HepG2 (cell line): Measurements from ENCODE around the gene E2F1. TPM values are rescaled to one million over a fixed set of nuclear protein-coding genes. Genes with fewer than 3 reads are reported as not detected.

Experiments used
- AKAP8 ChIP-seq: sonication (generic); formaldehyde crosslinking; IDR thresholded peaks from 2 replicates; pipeline ENCODE4 v1.5.1; 2020; ENCODE audit warnings: mild to moderate bottlenecking, missing genetic modification reagents
- ARHGAP35 ChIP-seq: sonication (generic); formaldehyde crosslinking; IDR thresholded peaks from 2 replicates; pipeline ENCODE4 v1.9.0; 2022; ENCODE audit warnings: mild to moderate bottlenecking, inconsistent platforms, moderate library complexity, missing genetic modification reagents, borderline replicate concordance
- CAMTA2 ChIP-seq: sonication (generic); formaldehyde crosslinking; IDR thresholded peaks from 2 replicates; pipeline ENCODE4 v1.4.0; 2020; ENCODE audit warnings: mild to moderate bottlenecking, missing genetic modification reagents, borderline replicate concordance
- DZIP1 ChIP-seq: sonication (generic); formaldehyde crosslinking; IDR thresholded peaks from 2 replicates; pipeline ENCODE4 v1.5.0; 2020; ENCODE audit warnings: mild to moderate bottlenecking, missing genetic modification reagents
- GPBP1L1 ChIP-seq: sonication (generic); formaldehyde crosslinking; IDR thresholded peaks from 2 replicates; pipeline ENCODE4 v1.5.0; 2020; ENCODE audit warnings: mild to moderate bottlenecking, missing genetic modification reagents
- KAT2B ChIP-seq: fragments of 150-350 bp; IDR thresholded peaks from 2 replicates; pipeline ENCODE4 v1.6.1; 2014; ENCODE audit warnings: low read depth, low read length, borderline replicate concordance
- NAIF1 ChIP-seq: sonication (generic); formaldehyde crosslinking; IDR thresholded peaks from 2 replicates; pipeline ENCODE4 v1.5.0; 2020; ENCODE audit warnings: mild to moderate bottlenecking, missing genetic modification reagents, borderline replicate concordance
- RXRB ChIP-seq: IDR thresholded peaks from 2 replicates; pipeline ENCODE4 v1.6.1; 2016; ENCODE audit warnings: borderline replicate concordance, missing genetic modification reagents, missing compliant biosample characterization
- SNAPC2 ChIP-seq: sonication (generic); formaldehyde crosslinking; IDR thresholded peaks from 2 replicates; pipeline ENCODE4 v1.8.1; 2022; ENCODE audit warnings: mild to moderate bottlenecking, missing genetic modification reagents
- TBL1XR1 ChIP-seq: fragments of 150-350 bp; IDR thresholded peaks from 2 replicates; pipeline ENCODE4 v1.6.1; 2014; ENCODE audit warnings: borderline replicate concordance, low read length; ENCODE audit not compliant: partially characterized antibody
- TMF1 ChIP-seq: sonication (generic); formaldehyde crosslinking; IDR thresholded peaks from 2 replicates; pipeline ENCODE4 v1.8.1; 2022; ENCODE audit warnings: low read depth, missing genetic modification reagents
- XRCC5 ChIP-seq: fragments of 200-400 bp; formaldehyde crosslinking; optimal IDR thresholded peaks from 2 replicates; pipeline ENCODE3; 2017; ENCODE audit warnings: mild to moderate bottlenecking, low read length
- ZBTB34 ChIP-seq: sonication (generic); formaldehyde crosslinking; IDR thresholded peaks from 2 replicates; pipeline ENCODE4 v1.8.0; 2022; ENCODE audit warnings: mild to moderate bottlenecking, missing genetic modification reagents
- ZFP62 ChIP-seq: sonication (generic); formaldehyde crosslinking; IDR thresholded peaks from 2 replicates; pipeline ENCODE4 v1.4.0; 2020; ENCODE audit warnings: missing genetic modification reagents
- ZNF572 ChIP-seq: sonication (generic); formaldehyde crosslinking; IDR thresholded peaks from 2 replicates; pipeline ENCODE4 v1.5.1; 2020; ENCODE audit warnings: mild to moderate bottlenecking, missing genetic modification reagents
- ZNF703 ChIP-seq: sonication (generic); formaldehyde crosslinking; IDR thresholded peaks from 2 replicates; pipeline ENCODE4 v1.5.1; 2020; ENCODE audit warnings: missing genetic modification reagents, mild to moderate bottlenecking, moderate library complexity, borderline replicate concordance
- polyA plus RNA-seq, 8 experiments: library from polyadenylated mRNA; depleted of rRNA in 3 of 8; stranded (reverse) in 7 of 8; unstranded in 1 of 8; fragments of >200 nt; fragmentation: Illumina TruSeq in 4 of 8; extraction: Trizol in 4 of 8; gene quantifications; 2 replicates each; pipeline versions ENCODE4 v1.2.1 to v1.2.3, GENCODE V29; 2011 to 2016; ENCODE audit warnings: low read depth in 4 of 8, missing spikeins in 1 of 8, mixed read lengths in 1 of 8; ENCODE audit not compliant: insufficient read depth in 1 of 8
- total RNA-seq, 5 experiments: library from RNA; depleted of rRNA; stranded (reverse); fragments of >200 nt; fragmentation: Illumina TruSeq; extraction: Trizol; gene quantifications; 2 replicates each; pipeline ENCODE4 v1.2.3, GENCODE V29; 2016; ENCODE audit warnings: low read depth in 1 of 5
- TF ChIP-seq, protein P1 (sequence below): sonication (generic); formaldehyde crosslinking; conservative IDR thresholded peaks from 2 replicates; pipeline ENCODE4 v1.4.0; 2020; ENCODE audit warnings: missing genetic modification reagents
- TF ChIP-seq, protein P2 (sequence below): IDR thresholded peaks from 2 replicates; pipeline ENCODE4 v1.6.1; 2016
- TF ChIP-seq, protein P3 (sequence below): sonication (generic); formaldehyde crosslinking; IDR thresholded peaks from 2 replicates; pipeline ENCODE4 v1.4.0; 2020; ENCODE audit warnings: mild to moderate bottlenecking, low read depth, missing genetic modification reagents

E2F1 gene
- total and polyA plus RNA-seq, 2 of the 13 experiments (the other 11 are each of a cell fraction or from before 2014, with no cell fraction given) = 25.5 to 39.4 TPM

GRCh38 chr20:33724439-33725094 lies 38.4 kb upstream of the E2F1 start (continued):
- TF ChIP-seq AKAP8 (CRISPR knock-in tag) (no peak), ZFP62 (no peak), CAMTA2 (no peak), ZBTB34 (CRISPR knock-in tag) (peak; percentile 87), TBL1XR1 (no peak), ZNF572 (CRISPR knock-in tag) (no peak), NAIF1 (CRISPR knock-in tag) (no peak), SNAPC2 (CRISPR knock-in tag) (peak; percentile 79; the same call in 1 of the 2 replicates), KAT2B (no peak), ZNF703 (no peak), GPBP1L1 (no peak), ARHGAP35 (no peak), TMF1 (CRISPR knock-in tag) (no peak), RXRB (peak; percentile 81; the same call in 1 of the 2 replicates), DZIP1 (CRISPR knock-in tag) (0 out of 2 replicates have a peak, but pooled peaks have one; percentile 61), XRCC5 (no peak)
- TF ChIP-seq, protein P1, sequence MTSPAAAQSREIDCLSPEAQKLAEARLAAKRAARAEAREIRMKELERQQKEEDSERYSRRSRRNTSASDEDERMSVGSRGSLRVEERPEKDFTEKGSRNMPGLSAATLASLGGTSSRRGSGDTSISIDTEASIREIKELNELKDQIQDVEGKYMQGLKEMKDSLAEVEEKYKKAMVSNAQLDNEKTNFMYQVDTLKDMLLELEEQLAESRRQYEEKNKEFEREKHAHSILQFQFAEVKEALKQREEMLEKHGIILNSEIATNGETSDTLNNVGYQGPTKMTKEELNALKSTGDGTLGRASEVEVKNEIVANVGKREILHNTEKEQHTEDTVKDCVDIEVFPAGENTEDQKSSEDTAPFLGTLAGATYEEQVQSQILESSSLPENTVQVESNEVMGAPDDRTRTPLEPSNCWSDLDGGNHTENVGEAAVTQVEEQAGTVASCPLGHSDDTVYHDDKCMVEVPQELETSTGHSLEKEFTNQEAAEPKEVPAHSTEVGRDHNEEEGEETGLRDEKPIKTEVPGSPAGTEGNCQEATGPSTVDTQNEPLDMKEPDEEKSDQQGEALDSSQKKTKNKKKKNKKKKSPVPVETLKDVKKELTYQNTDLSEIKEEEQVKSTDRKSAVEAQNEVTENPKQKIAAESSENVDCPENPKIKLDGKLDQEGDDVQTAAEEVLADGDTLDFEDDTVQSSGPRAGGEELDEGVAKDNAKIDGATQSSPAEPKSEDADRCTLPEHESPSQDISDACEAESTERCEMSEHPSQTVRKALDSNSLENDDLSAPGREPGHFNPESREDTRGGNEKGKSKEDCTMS (CRISPR knock-in tag) = no peak
- TF ChIP-seq, protein P2, sequence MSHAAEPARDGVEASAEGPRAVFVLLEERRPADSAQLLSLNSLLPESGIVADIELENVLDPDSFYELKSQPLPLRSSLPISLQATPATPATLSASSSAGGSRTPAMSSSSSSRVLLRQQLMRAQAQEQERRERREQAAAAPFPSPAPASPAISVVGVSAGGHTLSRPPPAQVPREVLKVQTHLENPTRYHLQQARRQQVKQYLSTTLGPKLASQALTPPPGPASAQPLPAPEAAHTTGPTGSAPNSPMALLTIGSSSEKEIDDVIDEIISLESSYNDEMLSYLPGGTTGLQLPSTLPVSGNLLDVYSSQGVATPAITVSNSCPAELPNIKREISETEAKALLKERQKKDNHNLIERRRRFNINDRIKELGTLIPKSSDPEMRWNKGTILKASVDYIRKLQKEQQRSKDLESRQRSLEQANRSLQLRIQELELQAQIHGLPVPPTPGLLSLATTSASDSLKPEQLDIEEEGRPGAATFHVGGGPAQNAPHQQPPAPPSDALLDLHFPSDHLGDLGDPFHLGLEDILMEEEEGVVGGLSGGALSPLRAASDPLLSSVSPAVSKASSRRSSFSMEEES = no peak; the same call in 1 of the 2 replicates
- TF ChIP-seq, protein P3, sequence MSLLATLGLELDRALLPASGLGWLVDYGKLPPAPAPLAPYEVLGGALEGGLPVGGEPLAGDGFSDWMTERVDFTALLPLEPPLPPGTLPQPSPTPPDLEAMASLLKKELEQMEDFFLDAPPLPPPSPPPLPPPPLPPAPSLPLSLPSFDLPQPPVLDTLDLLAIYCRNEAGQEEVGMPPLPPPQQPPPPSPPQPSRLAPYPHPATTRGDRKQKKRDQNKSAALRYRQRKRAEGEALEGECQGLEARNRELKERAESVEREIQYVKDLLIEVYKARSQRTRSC (CRISPR knock-in tag) = no peak
